ENCODE results near the gene PTS.
A peak's percentile ranks its signal among the peaks of the same experiment; 100 is the strongest.

The PTS gene

GRCh38 chr11:112265659-112266409 is 39.6 kb downstream of the PTS start:
- DNase-seq (ENCODE audit: low spot score) = no peak

GRCh38 chr11:112266410-112266778 is 40.2 kb downstream of the PTS start:
- DNase-seq (ENCODE audit: low spot score) = no peak

- DNase-seq (ENCODE audit: low spot score) = no peak
Observed at GRCh38 chr11:112267188-112267591, 41.0 kb downstream of the PTS start.

- DNase-seq (ENCODE audit: low spot score) = no peak
Observed at GRCh38 chr11:112268406-112268805, 42.2 kb downstream of the PTS start.

GRCh38 chr11:112269139-112269538 is 42.9 kb downstream of the PTS start:
- no peak for DNase-seq (ENCODE audit: low spot score)

GRCh38 chr11:112270551-112271180 is 44.4 kb downstream of the PTS start:
- DNase-seq (ENCODE audit: low spot score) = no peak

GRCh38 chr11:112271242-112271641 is 45.0 kb downstream of the PTS start:
- no peak for DNase-seq (ENCODE audit: low spot score)

- DNase-seq (ENCODE audit: low spot score) = no peak
Observed at GRCh38 chr11:112273066-112273465, 46.8 kb downstream of the PTS start.

- DNase-seq (ENCODE audit: low spot score) = no peak
Observed at GRCh38 chr11:112274007-112274783, 48.0 kb downstream of the PTS start.

GRCh38 chr11:112277029-112277428 is 50.8 kb downstream of the PTS start:
- DNase-seq (ENCODE audit: low spot score) = no peak

- DNase-seq (ENCODE audit: low spot score) = no peak
Observed at GRCh38 chr11:112277941-112278340, 51.7 kb downstream of the PTS start.

GRCh38 chr11:112278803-112279202 is 52.6 kb downstream of the PTS start:
- no peak for DNase-seq (ENCODE audit: low spot score)

- DNase-seq (ENCODE audit: low spot score) = peak; percentile 32
Observed at GRCh38 chr11:112279901-112280267, 53.7 kb downstream of the PTS start.

GRCh38 chr11:112280268-112281126 is 54.3 kb downstream of the PTS start:
- DNase-seq (ENCODE audit: low spot score) = peak; percentile 73

- DNase-seq (ENCODE audit: low spot score) = no peak
Observed at GRCh38 chr11:112281726-112282125, 55.5 kb downstream of the PTS start.

Measured in putamen (tissue), 1 donor.